ENCODE results near the gene SLC1A1. TPM values are rescaled to one million over a fixed set of nuclear protein-coding genes. Genes with fewer than 3 reads are reported as not detected.

The SLC1A1 gene
- total and polyA plus RNA-seq, 12 donors: 0.94 to 3.5 (median 1.7) TPM

- H3K9me3 ChIP-seq: no peaks in the 10 kb centered on the region
- ATAC-seq (no peak), DNase-seq (no peak)
- no peak overlapping the region for H3K4me3 ChIP-seq
- intact Hi-C loops (cut with DNase I): loop anchor here in 2 of 10 donors (10.0 kb wide), 2 partner anchors 51 to 101 kb away; no protein-coding TSS in a partner anchor
- peaks cover 3 to 16% (median 7%) of the 10 kb centered on the region in 9 donors for H3K4me1 ChIP-seq
- peaks cover 0 to 20% (median 0%) of the 10 kb centered on the region in 7 donors for H3K27me3 ChIP-seq
- 59 to 69% methylated on average over 2 of the region's 2 CpGs for WGBS, 2 donors
- no peak for TF ChIP-seq CTCF (IDR thresholded peaks at IDR 0.05)
- H3K27ac ChIP-seq: no peak overlapping the region
- no peaks in the 10 kb centered on the region for H3K36me3 ChIP-seq
These were observed 4.1 kb upstream of the SLC1A1 start for GRCh38 chr9:4486176-4486575.

- H3K4me3 ChIP-seq: peak overlapping the region; percentile 63 to 89 (median 76)
- DNase-seq: peak; percentile 19 to 20
- 0 to 1% methylated on average over 8 of the region's 8 CpGs for WGBS, 2 donors
- peak; percentile 43 to 84 (median 58) for ATAC-seq
- peak overlapping the region in 9 of 10 donors; percentile 65 to 82 (median 70) for H3K27ac ChIP-seq
- H3K9me3 ChIP-seq: no peaks in the 10 kb centered on the region
- intact Hi-C loops (cut with DNase I): loop anchor here in 2 of 10 donors (10.0 kb wide), 2 partner anchors 55 to 105 kb away; no protein-coding TSS in a partner anchor
- H3K27me3 ChIP-seq: peaks cover 0 to 41% (median 0%) of the 10 kb centered on the region in 7 donors
- TF ChIP-seq CTCF (IDR thresholded peaks at IDR 0.05): no peak
- H3K4me1 ChIP-seq: peaks cover 3 to 25% (median 12%) of the 10 kb centered on the region in 9 donors
- H3K36me3 ChIP-seq: no peaks in the 10 kb centered on the region
These were observed 728 bp upstream of the SLC1A1 start for GRCh38 chr9:4489562-4489918.

GRCh38 chr9:4490705-4491625 lies 697 bp downstream of the SLC1A1 start:
- peak overlapping the region in 9 of 10 donors; percentile 65 to 82 (median 70) for H3K27ac ChIP-seq
- no peaks in the 10 kb centered on the region for H3K36me3 ChIP-seq
- WGBS, 2 donors: 2% methylated on average over 45 to 52 of the region's 52 CpGs
- no peak for TF ChIP-seq CTCF (IDR thresholded peaks at IDR 0.05)
- peaks cover 3 to 25% (median 12%) of the 10 kb centered on the region in 9 donors for H3K4me1 ChIP-seq
- H3K27me3 ChIP-seq: peaks cover 0 to 41% (median 0%) of the 10 kb centered on the region in 7 donors
- intact Hi-C loops (cut with DNase I): loop anchor here in 5 of 10 donors (5.0 to 10.0 kb wide), 6 partner anchors 56 to 114 kb away; no protein-coding TSS in a partner anchor
- DNase-seq (peak in 1 of 2 donors; percentile 15), ATAC-seq (peak in 3 of 8 donors; percentile 31 to 42 (median 31))
- peak overlapping the region; percentile 63 to 89 (median 76) for H3K4me3 ChIP-seq
- no peaks in the 10 kb centered on the region for H3K9me3 ChIP-seq

- no peak for TF ChIP-seq CTCF (IDR thresholded peaks at IDR 0.05)
- peak overlapping the region in 8 of 10 donors; percentile 63 to 89 (median 77) for H3K4me3 ChIP-seq
- no peaks in the 10 kb centered on the region for H3K36me3 ChIP-seq
- peaks cover 0 to 41% (median 0%) of the 10 kb centered on the region in 7 donors for H3K27me3 ChIP-seq
- WGBS, 2 donors: 39 to 45% methylated on average over 7 of the region's 7 CpGs
- ATAC-seq (no peak), DNase-seq (no peak)
- H3K9me3 ChIP-seq: no peaks in the 10 kb centered on the region
- peaks cover 3 to 27% (median 12%) of the 10 kb centered on the region in 9 donors for H3K4me1 ChIP-seq
- intact Hi-C loops (cut with DNase I): loop anchor here in 5 of 10 donors (5.0 to 10.0 kb wide), 6 partner anchors 56 to 113 kb away; no protein-coding TSS in a partner anchor
- H3K27ac ChIP-seq: no peak overlapping the region
These were observed 1.3 kb downstream of the SLC1A1 start for GRCh38 chr9:4491626-4491975.

All from heart right ventricle (tissue), 16 donors.